GM23338 (cell line): Measurements from ENCODE around the gene ZEB2. TPM values are rescaled to one million over a fixed set of nuclear protein-coding genes. Genes with fewer than 3 reads are reported as not detected.

ENCODE experiments used
- ATAC-seq: fragments of 200-7000 bp; cut with Tn5 transposase; 3 replicates; pipeline ENCODE4 v1.9.1; 2020
- DNase-seq: peaks from one replicate; pipeline ENCODE4 v3.0.0-alpha.2; 2015; ENCODE audit warnings: low spot score
- H2AFZ ChIP-seq: fragments of 200-600 bp; sonication (generic); 2 replicates; pipeline ENCODE4 v1.8.0; 2016; ENCODE audit warnings: antibody characterized with exemption, mild to moderate bottlenecking, moderate library complexity
- H3F3A ChIP-seq: fragments of 200-600 bp; sonication (generic); replicated peaks from 2 replicates; pipeline ENCODE4 v1.8.0; 2017; ENCODE audit warnings: antibody characterized with exemption, mixed run types, low read depth
- H3K27ac ChIP-seq: fragments of 200-600 bp; sonication (generic); 2 replicates; pipeline ENCODE4 v1.6.1; 2016; ENCODE audit warnings: low read depth
- H3K27me3 ChIP-seq: fragments of 200-600 bp; sonication (generic); 2 replicates; pipeline ENCODE4 v1.8.0; 2016; ENCODE audit warnings: mild to moderate bottlenecking, mixed run types, moderate library complexity; ENCODE audit not compliant: insufficient read depth
- H3K36me3 ChIP-seq: fragments of 200-600 bp; sonication (generic); 2 replicates; pipeline ENCODE4 v1.8.0; 2016; ENCODE audit warnings: mild to moderate bottlenecking; ENCODE audit not compliant: insufficient read depth
- H3K4me1 ChIP-seq: fragments of 200-600 bp; sonication (generic); 2 replicates; pipeline ENCODE4 v1.8.0; 2016; ENCODE audit warnings: mild to moderate bottlenecking, moderate library complexity; ENCODE audit not compliant: insufficient read depth
- H3K4me2 ChIP-seq: fragments of 200-600 bp; sonication (generic); 2 replicates; pipeline ENCODE4 v1.7.1; 2017; ENCODE audit warnings: mixed run types
- H3K4me3 ChIP-seq: fragments of 200-600 bp; sonication (generic); 2 replicates; pipeline ENCODE4 v1.6.1; 2016; ENCODE audit warnings: mixed run types
- H3K79me2 ChIP-seq: fragments of 200-600 bp; sonication (generic); replicated peaks from 2 replicates; pipeline ENCODE4 v1.8.0; 2017; ENCODE audit warnings: mild to moderate bottlenecking; ENCODE audit not compliant: insufficient read depth
- H3K9me2 ChIP-seq: fragments of 200-600 bp; sonication (generic); 2 replicates; pipeline ENCODE4 v1.8.0; 2017; ENCODE audit not compliant: insufficient read depth
- H4K20me1 ChIP-seq: fragments of 200-600 bp; sonication (generic); replicated peaks from 2 replicates; pipeline ENCODE4 v1.8.0; 2017; ENCODE audit warnings: mild to moderate bottlenecking; ENCODE audit not compliant: insufficient read depth
- H3K27ac Mint-ChIP-seq: 2 replicates; pipeline ENCODE4 v1.8.0; 2020; ENCODE audit warnings: inconsistent platforms, mild to moderate bottlenecking, moderate library complexity, mixed read lengths
- H3K27me3 Mint-ChIP-seq: 3 replicates; pipeline ENCODE4 v1.8.0; 2022; ENCODE audit warnings: low read depth, mild to moderate bottlenecking, moderate library complexity, mixed read lengths, inconsistent platforms; ENCODE audit not compliant: insufficient read depth, poor library complexity
- H3K36me3 Mint-ChIP-seq: 3 replicates; pipeline ENCODE4 v1.8.0; 2021; ENCODE audit warnings: low read depth, mild to moderate bottlenecking, inconsistent platforms, moderate library complexity, mixed read lengths
- H3K4me1 Mint-ChIP-seq: 3 replicates; pipeline ENCODE4 v1.8.0; 2020; ENCODE audit warnings: mild to moderate bottlenecking, inconsistent platforms, mixed read lengths
- H3K4me3 Mint-ChIP-seq: 3 replicates; pipeline ENCODE4 v1.8.0; 2021; ENCODE audit warnings: moderate library complexity, mild to moderate bottlenecking, inconsistent platforms, mixed read lengths
- H3K9me3 Mint-ChIP-seq: 3 replicates; pipeline ENCODE4 v1.8.0; 2020; ENCODE audit warnings: moderate library complexity, mild to moderate bottlenecking, inconsistent platforms, mixed read lengths
- JUNB ChIP-seq: IDR thresholded peaks from one replicate; pipeline ENCODE4 v1.6.1; 2016; ENCODE audit warnings: antibody characterized with exemption; ENCODE audit not compliant: unreplicated experiment
- POLR2AphosphoS5 ChIP-seq: IDR thresholded peaks from 2 replicates; pipeline ENCODE4 v1.6.1; 2016; ENCODE audit warnings: antibody characterized with exemption, low read depth
- ZNF114 ChIP-seq: fragments of 250-450 bp; sonication (Bioruptor Pico); IDR thresholded peaks from 2 replicates; pipeline ENCODE4 v1.5.0; 2020; ENCODE audit warnings: mild to moderate bottlenecking, moderate library complexity
- polyA plus RNA-seq: library from polyadenylated mRNA; unstranded; fragments of >200 nt; fragmentation: Nextera tagmentation; extraction: Ambion mirVana; gene quantifications from 2 replicates; pipeline ENCODE4 v1.2.1, GENCODE V29; 2016
- total RNA-seq: library from RNA; depleted of rRNA; stranded (reverse); fragments of >200 nt; shearing (Covaris generic); gene quantifications from 2 replicates; pipeline ENCODE4 v1.2.3, GENCODE V29; 2014
- TF ChIP-seq, protein P1 (sequence below): fragments of 250-450 bp; sonication (Bioruptor Pico); IDR thresholded peaks from 2 replicates; pipeline ENCODE4 v1.5.0; 2020; ENCODE audit warnings: mild to moderate bottlenecking, moderate library complexity
- TF ChIP-seq, protein P2 (sequence below): IDR thresholded peaks from one replicate; pipeline ENCODE4 v1.6.1; 2018; ENCODE audit warnings: antibody characterized with exemption; ENCODE audit not compliant: unreplicated experiment

Gene ZEB2
- total and polyA plus RNA-seq, 2 experiments from 2014 or later, result 0.45 TPM; not detected in 1

DNA sequence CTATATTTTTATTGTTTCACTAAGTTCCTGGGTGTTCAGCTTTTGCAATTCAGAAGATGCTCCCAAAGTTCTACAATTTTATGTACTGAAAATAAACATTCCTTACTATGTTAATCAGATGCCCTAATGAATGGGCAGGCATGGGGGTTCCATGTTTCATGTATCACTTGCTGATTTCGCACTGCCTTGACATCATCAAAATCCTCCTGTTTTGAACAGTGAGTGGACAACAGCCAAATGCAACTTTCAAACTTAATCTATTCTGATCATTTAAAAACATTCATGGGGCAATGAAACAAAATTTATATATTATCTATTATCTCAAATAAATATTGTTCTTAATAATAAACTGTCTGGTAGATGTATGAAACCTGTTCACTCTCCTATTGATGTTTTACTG, 43.2 kb downstream of the ZEB2 start:
- Histone ChIP-seq H3K4me1 (peaks cover 58% of the 10 kb centered on the region), H3K9me2 (no peaks in the 10 kb centered on the region), H4K20me1 (no peaks in the 10 kb centered on the region), H3K27me3 (no peaks in the 10 kb centered on the region), H3F3A (no peaks in the 10 kb centered on the region), H3K4me2 (no peak overlapping the region), H3K27ac (no peak overlapping the region), H3K79me2 (no peaks in the 10 kb centered on the region), H2AFZ (no peak overlapping the region), H3K4me3 (no peak overlapping the region), H3K36me3 (no peaks in the 10 kb centered on the region)
- H3K9me3 Mint-ChIP-seq, result no peaks in the 10 kb centered on the region
- DNase-seq (no peak), ATAC-seq (no peak)
- H3K27me3 Mint-ChIP-seq, result no peaks in the 10 kb centered on the region
- no peaks in the 10 kb centered on the region for H3K36me3 Mint-ChIP-seq
- TF ChIP-seq ZNF114 (CRISPR knock-in tag), result no peak
- no peak for TF ChIP-seq JUNB
- no peak for TF ChIP-seq POLR2AphosphoS5
- TF ChIP-seq, protein P1, sequence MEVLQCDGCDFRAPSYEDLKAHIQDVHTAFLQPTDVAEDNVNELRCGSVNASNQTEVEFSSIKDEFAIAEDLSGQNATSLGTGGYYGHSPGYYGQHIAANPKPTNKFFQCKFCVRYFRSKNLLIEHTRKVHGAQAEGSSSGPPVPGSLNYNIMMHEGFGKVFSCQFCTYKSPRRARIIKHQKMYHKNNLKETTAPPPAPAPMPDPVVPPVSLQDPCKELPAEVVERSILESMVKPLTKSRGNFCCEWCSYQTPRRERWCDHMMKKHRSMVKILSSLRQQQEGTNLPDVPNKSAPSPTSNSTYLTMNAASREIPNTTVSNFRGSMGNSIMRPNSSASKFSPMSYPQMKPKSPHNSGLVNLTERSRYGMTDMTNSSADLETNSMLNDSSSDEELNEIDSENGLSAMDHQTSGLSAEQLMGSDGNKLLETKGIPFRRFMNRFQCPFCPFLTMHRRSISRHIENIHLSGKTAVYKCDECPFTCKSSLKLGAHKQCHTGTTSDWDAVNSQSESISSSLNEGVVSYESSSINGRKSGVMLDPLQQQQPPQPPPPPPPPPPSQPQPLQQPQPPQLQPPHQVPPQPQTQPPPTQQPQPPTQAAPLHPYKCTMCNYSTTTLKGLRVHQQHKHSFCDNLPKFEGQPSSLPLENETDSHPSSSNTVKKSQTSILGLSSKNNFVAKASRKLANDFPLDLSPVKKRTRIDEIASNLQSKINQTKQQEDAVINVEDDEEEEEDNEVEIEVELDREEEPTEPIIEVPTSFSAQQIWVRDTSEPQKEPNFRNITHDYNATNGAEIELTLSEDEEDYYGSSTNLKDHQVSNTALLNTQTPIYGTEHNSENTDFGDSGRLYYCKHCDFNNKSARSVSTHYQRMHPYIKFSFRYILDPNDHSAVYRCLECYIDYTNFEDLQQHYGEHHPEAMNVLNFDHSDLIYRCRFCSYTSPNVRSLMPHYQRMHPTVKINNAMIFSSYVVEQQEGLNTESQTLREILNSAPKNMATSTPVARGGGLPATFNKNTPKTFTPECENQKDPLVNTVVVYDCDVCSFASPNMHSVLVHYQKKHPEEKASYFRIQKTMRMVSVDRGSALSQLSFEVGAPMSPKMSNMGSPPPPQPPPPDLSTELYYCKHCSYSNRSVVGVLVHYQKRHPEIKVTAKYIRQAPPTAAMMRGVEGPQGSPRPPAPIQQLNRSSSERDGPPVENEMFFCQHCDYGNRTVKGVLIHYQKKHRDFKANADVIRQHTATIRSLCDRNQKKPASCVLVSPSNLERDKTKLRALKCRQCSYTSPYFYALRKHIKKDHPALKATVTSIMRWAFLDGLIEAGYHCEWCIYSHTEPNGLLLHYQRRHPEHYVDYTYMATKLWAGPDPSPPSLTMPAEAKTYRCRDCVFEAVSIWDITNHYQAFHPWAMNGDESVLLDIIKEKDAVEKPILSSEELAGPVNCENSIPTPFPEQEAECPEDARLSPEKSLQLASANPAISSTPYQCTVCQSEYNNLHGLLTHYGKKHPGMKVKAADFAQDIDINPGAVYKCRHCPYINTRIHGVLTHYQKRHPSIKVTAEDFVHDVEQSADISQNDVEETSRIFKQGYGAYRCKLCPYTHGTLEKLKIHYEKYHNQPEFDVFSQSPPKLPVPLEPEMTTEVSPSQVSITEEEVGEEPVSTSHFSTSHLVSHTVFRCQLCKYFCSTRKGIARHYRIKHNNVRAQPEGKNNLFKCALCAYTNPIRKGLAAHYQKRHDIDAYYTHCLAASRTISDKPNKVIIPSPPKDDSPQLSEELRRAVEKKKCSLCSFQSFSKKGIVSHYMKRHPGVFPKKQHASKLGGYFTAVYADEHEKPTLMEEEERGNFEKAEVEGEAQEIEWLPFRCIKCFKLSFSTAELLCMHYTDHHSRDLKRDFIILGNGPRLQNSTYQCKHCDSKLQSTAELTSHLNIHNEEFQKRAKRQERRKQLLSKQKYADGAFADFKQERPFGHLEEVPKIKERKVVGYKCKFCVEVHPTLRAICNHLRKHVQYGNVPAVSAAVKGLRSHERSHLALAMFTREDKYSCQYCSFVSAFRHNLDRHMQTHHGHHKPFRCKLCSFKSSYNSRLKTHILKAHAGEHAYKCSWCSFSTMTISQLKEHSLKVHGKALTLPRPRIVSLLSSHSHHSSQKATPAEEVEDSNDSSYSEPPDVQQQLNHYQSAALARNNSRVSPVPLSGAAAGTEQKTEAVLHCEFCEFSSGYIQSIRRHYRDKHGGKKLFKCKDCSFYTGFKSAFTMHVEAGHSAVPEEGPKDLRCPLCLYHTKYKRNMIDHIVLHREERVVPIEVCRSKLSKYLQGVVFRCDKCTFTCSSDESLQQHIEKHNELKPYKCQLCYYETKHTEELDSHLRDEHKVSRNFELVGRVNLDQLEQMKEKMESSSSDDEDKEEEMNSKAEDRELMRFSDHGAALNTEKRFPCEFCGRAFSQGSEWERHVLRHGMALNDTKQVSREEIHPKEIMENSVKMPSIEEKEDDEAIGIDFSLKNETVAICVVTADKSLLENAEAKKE, result no peak
- TF ChIP-seq, protein P2, sequence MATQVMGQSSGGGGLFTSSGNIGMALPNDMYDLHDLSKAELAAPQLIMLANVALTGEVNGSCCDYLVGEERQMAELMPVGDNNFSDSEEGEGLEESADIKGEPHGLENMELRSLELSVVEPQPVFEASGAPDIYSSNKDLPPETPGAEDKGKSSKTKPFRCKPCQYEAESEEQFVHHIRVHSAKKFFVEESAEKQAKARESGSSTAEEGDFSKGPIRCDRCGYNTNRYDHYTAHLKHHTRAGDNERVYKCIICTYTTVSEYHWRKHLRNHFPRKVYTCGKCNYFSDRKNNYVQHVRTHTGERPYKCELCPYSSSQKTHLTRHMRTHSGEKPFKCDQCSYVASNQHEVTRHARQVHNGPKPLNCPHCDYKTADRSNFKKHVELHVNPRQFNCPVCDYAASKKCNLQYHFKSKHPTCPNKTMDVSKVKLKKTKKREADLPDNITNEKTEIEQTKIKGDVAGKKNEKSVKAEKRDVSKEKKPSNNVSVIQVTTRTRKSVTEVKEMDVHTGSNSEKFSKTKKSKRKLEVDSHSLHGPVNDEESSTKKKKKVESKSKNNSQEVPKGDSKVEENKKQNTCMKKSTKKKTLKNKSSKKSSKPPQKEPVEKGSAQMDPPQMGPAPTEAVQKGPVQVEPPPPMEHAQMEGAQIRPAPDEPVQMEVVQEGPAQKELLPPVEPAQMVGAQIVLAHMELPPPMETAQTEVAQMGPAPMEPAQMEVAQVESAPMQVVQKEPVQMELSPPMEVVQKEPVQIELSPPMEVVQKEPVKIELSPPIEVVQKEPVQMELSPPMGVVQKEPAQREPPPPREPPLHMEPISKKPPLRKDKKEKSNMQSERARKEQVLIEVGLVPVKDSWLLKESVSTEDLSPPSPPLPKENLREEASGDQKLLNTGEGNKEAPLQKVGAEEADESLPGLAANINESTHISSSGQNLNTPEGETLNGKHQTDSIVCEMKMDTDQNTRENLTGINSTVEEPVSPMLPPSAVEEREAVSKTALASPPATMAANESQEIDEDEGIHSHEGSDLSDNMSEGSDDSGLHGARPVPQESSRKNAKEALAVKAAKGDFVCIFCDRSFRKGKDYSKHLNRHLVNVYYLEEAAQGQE, result no peak
- H3K4me3 Mint-ChIP-seq, result no peak overlapping the region
- peaks cover 46% of the 10 kb centered on the region for H3K4me1 Mint-ChIP-seq
- no peak overlapping the region for H3K27ac Mint-ChIP-seq
